Upper lobe of left lung (tissue), 6 donors: ENCODE data around the gene COPS6. TPM values are rescaled to one million over a fixed set of nuclear protein-coding genes. Genes with fewer than 3 reads are reported as not detected.
A peak's percentile ranks its signal among the peaks of the same experiment; 100 is the strongest.

Source experiments
- ATAC-seq, 2 donors: fragments of 200-7000 bp; cut with Tn5 transposase; one replicate each; pipeline ENCODE4 v1.9.1; 2022; ENCODE audit warnings: mild to moderate bottlenecking in 2 of 2, moderate library complexity in 2 of 2; ENCODE audit not compliant: low FRiP score in 2 of 2
- DNase-seq, 2 donors: peaks; one replicate each; pipeline ENCODE4 v3.0.0-alpha.2; 2019 to 2020
- H3K27ac ChIP-seq, 4 donors: fragments of 200-600 bp; sonication (generic); one replicate each; pipeline ENCODE4 v1.5.1; 2016 to 2019
- H3K27me3 ChIP-seq, 4 donors: fragments of 200-600 bp; sonication (generic); one replicate each; pipeline ENCODE4 v1.5.1; 2017 to 2019
- H3K36me3 ChIP-seq, 4 donors: fragments of 200-600 bp; sonication (generic); one replicate each; pipeline ENCODE4 v1.5.1; 2016 to 2019
- H3K4me1 ChIP-seq, 4 donors: fragments of 200-600 bp; sonication (generic); one replicate each; pipeline ENCODE4 v1.5.1; 2018 to 2019
- H3K4me3 ChIP-seq, 4 donors: fragments of 200-600 bp; sonication (generic); one replicate each; pipeline ENCODE4 v1.5.1; 2017 to 2019; ENCODE audit warnings: mild to moderate bottlenecking in 2 of 4, moderate library complexity in 1 of 4
- H3K9me3 ChIP-seq, 4 donors: fragments of 200-600 bp; sonication (generic); one replicate each; pipeline ENCODE4 v1.5.1; 2018 to 2019
- EP300 ChIP-seq, 4 donors: sonication (generic); formaldehyde crosslinking; IDR thresholded peaks; one replicate each; pipeline ENCODE4 v1.5.1; 2017; ENCODE audit warnings: antibody characterized with exemption in 4 of 4, control low read depth in 2 of 4
- POLR2A ChIP-seq, 4 donors: fragments of 450-650 bp; IDR thresholded peaks; one replicate each; pipeline ENCODE4 v1.5.1; 2016 to 2017; ENCODE audit warnings: antibody characterized with exemption in 4 of 4, mild to moderate bottlenecking in 2 of 4
- POLR2AphosphoS5 ChIP-seq, 2 donors: sonication (generic); formaldehyde crosslinking; IDR thresholded peaks; one replicate each; pipeline ENCODE4 v1.5.1; 2017; ENCODE audit warnings: antibody characterized with exemption in 2 of 2
- WGBS, 2 donors: methylation state at CpG; one replicate each; pipeline ENCODE4 v1.1.5; 2017 to 2018; 5-methylcytosine and 5-hydroxymethylcytosine counted together
- total RNA-seq, 6 donors: library from RNA; depleted of rRNA in 4 of 6; stranded (reverse); fragments of >200 nt in 4 of 6; gene quantifications; one replicate each; pipeline versions ENCODE4 v1.1.0 to v1.2.1, GENCODE V29; 2016 to 2021
- TF ChIP-seq, protein P1 (sequence below), 6 experiments: fragments of 450-650 bp in 4 of 6; fragments of 200-600 bp in 2 of 6; sonication (generic) in 2 of 6; IDR thresholded peaks; one replicate each; pipeline ENCODE4 v1.5.1; 2016 to 2019; ENCODE audit warnings: antibody characterized with exemption in 6 of 6
- donor health status: DM: no; HTN: no; CAD: no; lungs with moderate emphysema.
- donor health status: DM: no; HTN: yes; CAD: no; lungs with severe emphysema.

Gene COPS6
- total RNA-seq, 6 donors from 2014 or later, result 23.4 to 217 (median 53.9) TPM

- no peaks in the 10 kb centered on the region for H3K27me3 ChIP-seq
- peaks cover 62 to 92% (median 87%) of the 10 kb centered on the region in 4 donors for H3K36me3 ChIP-seq
- ATAC-seq, result no peak
- no peak for DNase-seq
- no peaks in the 10 kb centered on the region for H3K9me3 ChIP-seq
- no peak overlapping the region for H3K27ac ChIP-seq
- WGBS, 2 donors, result 80 to 88% methylated on average over 8 to 9 of the region's 9 CpGs
- H3K4me1 ChIP-seq, result peaks cover 11 to 19% (median 13%) of the 10 kb centered on the region in 4 donors
- TF ChIP-seq POLR2A (IDR thresholded peaks at IDR 0.05) (no peak), POLR2AphosphoS5 (IDR thresholded peaks at IDR 0.05) (no peak), EP300 (IDR thresholded peaks at IDR 0.05) (no peak)
- TF ChIP-seq, protein P1, sequence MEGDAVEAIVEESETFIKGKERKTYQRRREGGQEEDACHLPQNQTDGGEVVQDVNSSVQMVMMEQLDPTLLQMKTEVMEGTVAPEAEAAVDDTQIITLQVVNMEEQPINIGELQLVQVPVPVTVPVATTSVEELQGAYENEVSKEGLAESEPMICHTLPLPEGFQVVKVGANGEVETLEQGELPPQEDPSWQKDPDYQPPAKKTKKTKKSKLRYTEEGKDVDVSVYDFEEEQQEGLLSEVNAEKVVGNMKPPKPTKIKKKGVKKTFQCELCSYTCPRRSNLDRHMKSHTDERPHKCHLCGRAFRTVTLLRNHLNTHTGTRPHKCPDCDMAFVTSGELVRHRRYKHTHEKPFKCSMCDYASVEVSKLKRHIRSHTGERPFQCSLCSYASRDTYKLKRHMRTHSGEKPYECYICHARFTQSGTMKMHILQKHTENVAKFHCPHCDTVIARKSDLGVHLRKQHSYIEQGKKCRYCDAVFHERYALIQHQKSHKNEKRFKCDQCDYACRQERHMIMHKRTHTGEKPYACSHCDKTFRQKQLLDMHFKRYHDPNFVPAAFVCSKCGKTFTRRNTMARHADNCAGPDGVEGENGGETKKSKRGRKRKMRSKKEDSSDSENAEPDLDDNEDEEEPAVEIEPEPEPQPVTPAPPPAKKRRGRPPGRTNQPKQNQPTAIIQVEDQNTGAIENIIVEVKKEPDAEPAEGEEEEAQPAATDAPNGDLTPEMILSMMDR (IDR thresholded peaks at IDR 0.05), result no peak
- H3K4me3 ChIP-seq, result no peak overlapping the region
These were observed 6.5 kb downstream of the COPS6 start for GRCh38 chr7:100095289-100095688.

DNA sequence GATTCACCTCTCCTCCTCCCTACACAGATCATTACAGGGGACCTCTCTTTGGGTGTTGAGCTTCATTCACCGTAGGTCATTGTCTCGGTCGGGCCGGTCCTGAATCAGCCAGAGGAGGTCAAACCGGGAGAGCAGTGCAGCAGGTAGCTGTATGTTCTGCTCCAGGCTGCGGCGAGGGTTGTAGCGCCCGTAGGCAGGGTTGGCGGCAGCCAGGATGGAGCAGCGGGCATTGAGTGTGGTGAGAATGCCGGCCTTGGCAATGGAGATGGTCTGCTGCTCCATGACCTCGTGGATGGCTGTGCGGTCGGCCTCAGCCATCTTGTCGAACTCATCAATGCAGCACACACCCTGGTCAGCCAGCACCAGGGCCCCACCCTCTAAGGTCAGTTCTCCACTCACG lies 6.9 kb downstream of the COPS6 start:
- H3K4me3 ChIP-seq, result no peak overlapping the region
- 92 to 96% methylated on average over 11 to 17 of the region's 17 CpGs for WGBS, 2 donors
- no peak overlapping the region for H3K27ac ChIP-seq
- H3K36me3 ChIP-seq, result peaks cover 60 to 89% (median 85%) of the 10 kb centered on the region in 4 donors
- peaks cover 11 to 19% (median 13%) of the 10 kb centered on the region in 4 donors for H3K4me1 ChIP-seq
- no peaks in the 10 kb centered on the region for H3K9me3 ChIP-seq
- DNase-seq (no peak), ATAC-seq (no peak)
- TF ChIP-seq, protein P1 (IDR thresholded peaks at IDR 0.05), result no peak
- TF ChIP-seq POLR2A (IDR thresholded peaks at IDR 0.05), result no peak
- TF ChIP-seq POLR2AphosphoS5 (IDR thresholded peaks at IDR 0.05), result no peak
- no peak for TF ChIP-seq EP300 (IDR thresholded peaks at IDR 0.05)
- no peaks in the 10 kb centered on the region for H3K27me3 ChIP-seq

DNA sequence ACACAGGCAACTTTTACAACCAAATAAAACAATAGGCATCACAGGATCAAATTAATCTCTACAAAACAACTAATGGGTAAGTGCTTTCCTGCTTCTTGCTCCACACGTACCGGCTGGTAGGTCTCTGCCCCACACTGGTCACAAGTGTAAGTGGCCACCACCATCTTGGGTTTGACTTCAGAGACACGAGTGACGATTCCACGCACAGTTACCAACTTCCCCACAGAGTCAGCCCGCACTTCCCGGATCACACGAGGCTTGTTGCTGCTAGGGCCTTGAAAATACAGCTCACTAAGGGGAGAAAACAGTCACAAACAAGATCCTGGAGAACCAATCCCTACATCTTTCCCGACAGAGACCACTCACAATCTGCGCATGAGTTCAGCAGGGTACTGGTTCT lies 10.1 kb downstream of the COPS6 start:
- no peak for ATAC-seq
- Histone ChIP-seq H3K9me3 (no peaks in the 10 kb centered on the region), H3K4me1 (peaks cover 19 to 30% (median 21%) of the 10 kb centered on the region in 4 donors), H3K4me3 (no peak overlapping the region), H3K27me3 (no peaks in the 10 kb centered on the region), H3K36me3 (peaks cover 36 to 66% (median 57%) of the 10 kb centered on the region in 4 donors), H3K27ac (peak overlapping the region in 1 of 4 donors; percentile 93)
- DNase-seq, result no peak
- TF ChIP-seq POLR2AphosphoS5 (IDR thresholded peaks at IDR 0.05) (no peak), EP300 (IDR thresholded peaks at IDR 0.05) (no peak), POLR2A (IDR thresholded peaks at IDR 0.05) (no peak)
- TF ChIP-seq, protein P1 (IDR thresholded peaks at IDR 0.05), result no peak
- 88% methylated on average over 10 of the region's 10 CpGs for WGBS, 2 donors

DNA sequence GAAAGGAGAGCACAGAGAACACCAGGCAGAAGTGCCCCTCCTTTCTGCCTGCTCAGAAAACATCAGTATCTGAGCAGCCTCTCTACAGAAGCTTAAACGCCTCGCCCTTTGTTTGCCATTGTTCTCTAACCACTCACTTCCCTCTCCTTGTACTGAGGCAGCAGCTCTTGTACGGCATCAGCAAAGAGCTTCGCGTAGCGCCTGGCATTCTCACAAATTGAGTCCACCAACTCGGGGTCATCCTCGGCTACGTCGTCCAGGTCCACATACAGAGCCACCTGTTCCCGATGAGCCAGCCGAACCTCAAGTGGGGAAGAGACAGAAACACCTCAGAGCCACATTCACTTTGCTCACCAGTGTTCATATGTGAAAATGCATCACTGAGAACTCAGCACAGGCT lies 10.7 kb downstream of the COPS6 start:
- ATAC-seq (no peak), DNase-seq (no peak)
- no peaks in the 10 kb centered on the region for H3K9me3 ChIP-seq
- TF ChIP-seq EP300 (IDR thresholded peaks at IDR 0.05) (no peak), POLR2AphosphoS5 (IDR thresholded peaks at IDR 0.05) (no peak), POLR2A (IDR thresholded peaks at IDR 0.05) (no peak)
- TF ChIP-seq, protein P1 (IDR thresholded peaks at IDR 0.05), result no peak
- peaks cover 19 to 30% (median 21%) of the 10 kb centered on the region in 4 donors for H3K4me1 ChIP-seq
- peak overlapping the region in 3 of 4 donors; percentile 75 to 96 (median 77) for H3K4me3 ChIP-seq
- H3K27me3 ChIP-seq, result no peaks in the 10 kb centered on the region
- H3K27ac ChIP-seq, result peak overlapping the region; percentile 93 to 99 (median 95)
- 54 to 62% methylated on average over 12 of the region's 12 CpGs for WGBS, 2 donors
- H3K36me3 ChIP-seq, result peaks cover 35 to 66% (median 55%) of the 10 kb centered on the region in 4 donors

- Histone ChIP-seq H3K4me1 (peaks cover 19 to 30% (median 21%) of the 10 kb centered on the region in 4 donors), H3K27me3 (no peaks in the 10 kb centered on the region), H3K27ac (peak overlapping the region; percentile 93 to 99 (median 95)), H3K36me3 (peaks cover 29 to 66% (median 54%) of the 10 kb centered on the region in 4 donors), H3K9me3 (no peaks in the 10 kb centered on the region), H3K4me3 (peak overlapping the region; percentile 75 to 100 (median 86))
- DNase-seq (peak; percentile 92 to 97), ATAC-seq (peak; percentile 95 to 96)
- 0 to 1% methylated on average over 21 to 49 of the region's 61 CpGs for WGBS, 2 donors
- TF ChIP-seq, protein P1 (IDR thresholded peaks at IDR 0.05), result peak in 3 of 6 experiments; percentile 25 to 33 (median 27)
- TF ChIP-seq POLR2AphosphoS5 (IDR thresholded peaks at IDR 0.05) (peak; percentile 88), EP300 (IDR thresholded peaks at IDR 0.05) (peak in 1 of 4 donors; percentile 55), POLR2A (IDR thresholded peaks at IDR 0.05) (peak in 2 of 4 donors; percentile 57 to 61)
These were observed 11.7 kb downstream of the COPS6 start for GRCh38 chr7:100100420-100101015.
